ENCODE results near the gene ISG20.

The ISG20 gene

GRCh38 chr15:88658070-88658965, 19.5 kb downstream of the ISG20 start:
- TF ChIP-seq TCF12 (IDR thresholded peaks at IDR 0.05; ENCODE audit: low read depth) (no peak), REST (IDR thresholded peaks at IDR 0.05; ENCODE audit: low read depth) (no peak)

GRCh38 chr15:88658972-88659931, 20.4 kb downstream of the ISG20 start:
- TF ChIP-seq CREB1 (IDR thresholded peaks at IDR 0.05; ENCODE audit: low read depth), result no peak

- TF ChIP-seq EP300 (IDR thresholded peaks at IDR 0.05; ENCODE audit: borderline replicate concordance) (no peak), REST (IDR thresholded peaks at IDR 0.05; ENCODE audit: low read depth) (no peak), FOXM1 (IDR thresholded peaks at IDR 0.05; ENCODE audit: borderline replicate concordance, low read depth) (no peak), NFIC (IDR thresholded peaks at IDR 0.05) (no peak), RAD21 (IDR thresholded peaks at IDR 0.05; ENCODE audit: low read depth) (no peak), TCF12 (IDR thresholded peaks at IDR 0.05; ENCODE audit: low read depth) (no peak), TEAD4 (IDR thresholded peaks at IDR 0.05) (no peak), EGR1 (IDR thresholded peaks at IDR 0.05) (no peak), CREB1 (IDR thresholded peaks at IDR 0.05; ENCODE audit: low read depth) (no peak), ZBTB7A (IDR thresholded peaks at IDR 0.05; ENCODE audit: low read depth) (no peak)
- TF ChIP-seq, protein P1, sequence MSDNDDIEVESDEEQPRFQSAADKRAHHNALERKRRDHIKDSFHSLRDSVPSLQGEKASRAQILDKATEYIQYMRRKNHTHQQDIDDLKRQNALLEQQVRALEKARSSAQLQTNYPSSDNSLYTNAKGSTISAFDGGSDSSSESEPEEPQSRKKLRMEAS (IDR thresholded peaks at IDR 0.05), result no peak
- TF ChIP-seq, protein P2, sequence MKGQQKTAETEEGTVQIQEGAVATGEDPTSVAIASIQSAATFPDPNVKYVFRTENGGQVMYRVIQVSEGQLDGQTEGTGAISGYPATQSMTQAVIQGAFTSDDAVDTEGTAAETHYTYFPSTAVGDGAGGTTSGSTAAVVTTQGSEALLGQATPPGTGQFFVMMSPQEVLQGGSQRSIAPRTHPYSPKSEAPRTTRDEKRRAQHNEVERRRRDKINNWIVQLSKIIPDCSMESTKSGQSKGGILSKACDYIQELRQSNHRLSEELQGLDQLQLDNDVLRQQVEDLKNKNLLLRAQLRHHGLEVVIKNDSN (IDR thresholded peaks at IDR 0.05), result no peak
Measured at GRCh38 chr15:88661041-88661700, 22.4 kb downstream of the ISG20 start.

- TF ChIP-seq NFIC (IDR thresholded peaks at IDR 0.05), result no peak
- no peak for TF ChIP-seq TAF1 (IDR thresholded peaks at IDR 0.05; ENCODE audit: low read depth)
- no peak for TF ChIP-seq TCF12 (IDR thresholded peaks at IDR 0.05; ENCODE audit: low read depth)
- TF ChIP-seq CREB1 (IDR thresholded peaks at IDR 0.05; ENCODE audit: low read depth), result no peak
- no peak for TF ChIP-seq ZBTB7A (IDR thresholded peaks at IDR 0.05; ENCODE audit: low read depth)
- TF ChIP-seq CEBPB (IDR thresholded peaks at IDR 0.05), result no peak
- TF ChIP-seq RAD21 (IDR thresholded peaks at IDR 0.05; ENCODE audit: low read depth), result no peak
- no peak for TF ChIP-seq EP300 (IDR thresholded peaks at IDR 0.05; ENCODE audit: borderline replicate concordance)
- TF ChIP-seq, protein P2 (IDR thresholded peaks at IDR 0.05), result no peak
- no peak for TF ChIP-seq REST (IDR thresholded peaks at IDR 0.05; ENCODE audit: low read depth)
- no peak for TF ChIP-seq EGR1 (IDR thresholded peaks at IDR 0.05)
- TF ChIP-seq, protein P1 (IDR thresholded peaks at IDR 0.05), result no peak
- no peak for TF ChIP-seq TEAD4 (IDR thresholded peaks at IDR 0.05)
Measured at GRCh38 chr15:88661761-88662556, 23.1 kb downstream of the ISG20 start.

Measured in Ishikawa (cell line).